ENCODE data around the gene GNAT3. TPM values are rescaled to one million over a fixed set of nuclear protein-coding genes. Genes with fewer than 3 reads are reported as not detected.

GNAT3 gene
- total RNA-seq, 4 donors from 2014 or later, result not detected

DNA sequence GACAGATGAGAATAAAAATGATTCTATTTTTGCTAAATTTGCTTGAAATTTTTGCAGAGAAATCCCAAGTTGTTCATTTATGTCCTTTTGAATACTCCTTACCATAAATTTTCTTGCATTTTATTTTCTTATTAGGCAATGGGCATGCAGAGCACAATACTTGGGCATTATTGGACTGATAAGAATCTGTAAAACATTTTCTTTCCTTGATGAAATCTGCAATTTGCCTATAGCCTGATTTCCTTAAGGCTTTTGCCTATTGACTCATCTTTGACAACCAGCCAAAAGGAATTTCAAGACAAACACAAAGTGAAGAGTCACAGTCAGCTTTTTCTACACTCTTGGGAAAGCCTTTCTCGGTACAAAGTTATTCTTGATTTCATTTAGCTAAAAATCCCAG, 30.5 kb upstream of the GNAT3 start:
- peak overlapping the region in 1 of 2 donors; percentile 62 for H3K27ac ChIP-seq
- intact Hi-C loops (cut with DNase I; ENCODE audit: low total_unique reads), result no loop called here

GRCh38 chr7:80540836-80541235, 29.0 kb upstream of the GNAT3 start:
- Histone ChIP-seq H3K4me1 (no peaks in the 10 kb centered on the region), H3K9me3 (no peaks in the 10 kb centered on the region), H3K4me3 (no peak overlapping the region), H3K27ac (no peak overlapping the region), H3K36me3 (no peaks in the 10 kb centered on the region), H3K27me3 (no peaks in the 10 kb centered on the region)
- intact Hi-C loops (cut with DNase I; ENCODE audit: low total_unique reads), result no loop called here
- TF ChIP-seq POLR2A (IDR thresholded peaks at IDR 0.05), result no peak
- TF ChIP-seq, protein P1, sequence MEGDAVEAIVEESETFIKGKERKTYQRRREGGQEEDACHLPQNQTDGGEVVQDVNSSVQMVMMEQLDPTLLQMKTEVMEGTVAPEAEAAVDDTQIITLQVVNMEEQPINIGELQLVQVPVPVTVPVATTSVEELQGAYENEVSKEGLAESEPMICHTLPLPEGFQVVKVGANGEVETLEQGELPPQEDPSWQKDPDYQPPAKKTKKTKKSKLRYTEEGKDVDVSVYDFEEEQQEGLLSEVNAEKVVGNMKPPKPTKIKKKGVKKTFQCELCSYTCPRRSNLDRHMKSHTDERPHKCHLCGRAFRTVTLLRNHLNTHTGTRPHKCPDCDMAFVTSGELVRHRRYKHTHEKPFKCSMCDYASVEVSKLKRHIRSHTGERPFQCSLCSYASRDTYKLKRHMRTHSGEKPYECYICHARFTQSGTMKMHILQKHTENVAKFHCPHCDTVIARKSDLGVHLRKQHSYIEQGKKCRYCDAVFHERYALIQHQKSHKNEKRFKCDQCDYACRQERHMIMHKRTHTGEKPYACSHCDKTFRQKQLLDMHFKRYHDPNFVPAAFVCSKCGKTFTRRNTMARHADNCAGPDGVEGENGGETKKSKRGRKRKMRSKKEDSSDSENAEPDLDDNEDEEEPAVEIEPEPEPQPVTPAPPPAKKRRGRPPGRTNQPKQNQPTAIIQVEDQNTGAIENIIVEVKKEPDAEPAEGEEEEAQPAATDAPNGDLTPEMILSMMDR (IDR thresholded peaks at IDR 0.05), result no peak
- DNase-seq, result no peak

More for the DNA sequence above, 30.5 kb upstream of the GNAT3 start:
- Histone ChIP-seq H3K4me1 (no peaks in the 10 kb centered on the region), H3K36me3 (no peaks in the 10 kb centered on the region), H3K27me3 (no peaks in the 10 kb centered on the region), H3K9me3 (no peaks in the 10 kb centered on the region), H3K4me3 (no peak overlapping the region)
- no peak for DNase-seq
- TF ChIP-seq, protein P1 (IDR thresholded peaks at IDR 0.05), result no peak
- no peak for TF ChIP-seq POLR2A (IDR thresholded peaks at IDR 0.05)

DNA sequence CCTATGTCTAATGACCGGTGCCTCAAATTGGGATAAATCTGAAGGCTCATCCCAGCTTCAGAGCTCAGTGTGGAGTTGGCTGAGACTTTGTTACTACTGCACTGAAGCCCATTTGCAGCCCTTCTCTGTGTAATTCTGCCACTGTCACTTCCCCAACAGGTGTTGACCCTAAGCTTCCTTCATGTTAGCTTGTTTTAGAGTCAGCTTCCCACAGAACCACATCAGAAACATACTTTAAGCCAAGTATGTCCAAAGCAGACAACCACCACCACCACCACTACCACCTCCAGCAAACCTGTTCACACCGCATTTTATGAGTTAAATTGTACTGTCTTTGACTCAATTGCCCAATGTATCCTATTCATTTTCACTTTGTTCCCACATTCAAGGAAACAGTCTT, 25.2 kb upstream of the GNAT3 start:
- no peaks in the 10 kb centered on the region for H3K9me3 ChIP-seq
- H3K27ac ChIP-seq, result no peak overlapping the region
- H3K27me3 ChIP-seq, result no peaks in the 10 kb centered on the region
- intact Hi-C loops (cut with DNase I; ENCODE audit: low total_unique reads), result no loop called here
- no peaks in the 10 kb centered on the region for H3K36me3 ChIP-seq
- H3K4me3 ChIP-seq, result no peak overlapping the region
- H3K4me1 ChIP-seq, result no peaks in the 10 kb centered on the region
- no peak for TF ChIP-seq POLR2A (IDR thresholded peaks at IDR 0.05)
- TF ChIP-seq, protein P1 (IDR thresholded peaks at IDR 0.05), result no peak
- DNase-seq, result no peak

- no peaks in the 10 kb centered on the region for H3K36me3 ChIP-seq
- TF ChIP-seq, protein P1 (IDR thresholded peaks at IDR 0.05), result no peak
- TF ChIP-seq POLR2A (IDR thresholded peaks at IDR 0.05), result no peak
- no peak overlapping the region for H3K4me3 ChIP-seq
- no peak overlapping the region for H3K27ac ChIP-seq
- intact Hi-C loops (cut with DNase I; ENCODE audit: low total_unique reads), result no loop called here
- no peaks in the 10 kb centered on the region for H3K27me3 ChIP-seq
- no peaks in the 10 kb centered on the region for H3K4me1 ChIP-seq
- DNase-seq, result no peak
- no peaks in the 10 kb centered on the region for H3K9me3 ChIP-seq
Observed at GRCh38 chr7:80536426-80536825, 24.6 kb upstream of the GNAT3 start.

DNA sequence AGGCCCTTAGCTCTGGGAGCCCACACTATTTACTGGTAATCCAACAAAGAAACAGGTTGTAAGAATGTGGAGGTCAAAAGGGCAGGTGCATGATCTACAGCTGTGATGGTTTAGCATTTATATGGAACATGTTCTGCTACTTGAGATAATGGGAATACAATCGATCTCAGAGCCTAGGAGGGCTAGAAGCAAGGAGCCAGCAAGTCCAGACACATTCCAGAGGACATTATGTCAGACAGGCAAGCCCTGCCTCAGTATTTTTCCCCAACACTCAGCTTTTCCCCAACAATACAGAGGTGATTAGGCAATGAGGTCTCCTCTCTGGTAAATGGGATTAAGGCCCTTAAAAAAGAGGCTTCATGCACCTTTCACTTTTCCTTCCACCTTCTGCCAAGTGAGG, 21.4 kb upstream of the GNAT3 start:
- DNase-seq, result no peak
- Histone ChIP-seq H3K36me3 (no peaks in the 10 kb centered on the region), H3K27me3 (no peaks in the 10 kb centered on the region), H3K27ac (no peak overlapping the region), H3K4me1 (no peaks in the 10 kb centered on the region), H3K4me3 (no peak overlapping the region), H3K9me3 (no peaks in the 10 kb centered on the region)
- intact Hi-C loops (cut with DNase I; ENCODE audit: low total_unique reads), result no loop called here
- TF ChIP-seq, protein P1 (IDR thresholded peaks at IDR 0.05), result no peak
- no peak for TF ChIP-seq POLR2A (IDR thresholded peaks at IDR 0.05)

Data from uterus (tissue), 4 donors.